HepG2 (cell line): Measurements from ENCODE around the gene TBC1D1. TPM values are rescaled to one million over a fixed set of nuclear protein-coding genes. Genes with fewer than 3 reads are reported as not detected.

Source experiments
- ATAC-seq: fragments of 200-7000 bp; cut with Tn5 transposase; 3 replicates; pipeline ENCODE4 v1.9.1; 2020; ENCODE audit warnings: mild to moderate bottlenecking, moderate library complexity
- BruUV-seq: library from RNA; stranded (reverse); fragments of 400-500 nt; replicated peaks from 2 replicates; lab custom pipeline; 2021; lab: Mats Ljungman, UMichigan
- CTCF ChIA-PET: fragments of 300-600 bp; formaldehyde crosslinking; extraction: SDS; loops from one replicate; lab custom pipeline; 2021; ENCODE audit warnings: low total read pairs, inconsistent platforms, low intra/inter-chr PET ratio; lab: Yijun Ruan, JAX
- POLR2A ChIA-PET: fragments of 350-600 bp; sonication (Branson Sonifier 250); formaldehyde crosslinking; loops from one replicate; lab custom pipeline; 2020; ENCODE audit warnings: antibody characterized with exemption, inconsistent platforms; lab: Yijun Ruan, JAX
- DNase-seq: peaks from one replicate; pipeline ENCODE4 v3.0.0-alpha.2; 2015; ENCODE audit warnings: low spot score
- FAIRE-seq: peaks from 3 replicates; lab custom pipeline; 2011; peaks lifted over from hg19 to GRCh38; lab: Jason Lieb, UNC
- H2AFZ ChIP-seq: one replicate; pipeline ENCODE4 v1.6.1; 2011; ENCODE audit warnings: low read length, inconsistent platforms
- H3K27ac ChIP-seq: fragments of 300-600 bp; 3 replicates; pipeline ENCODE4 v1.8.0; 2011; ENCODE audit warnings: mixed run types, mild to moderate bottlenecking, mixed read lengths, low read length, inconsistent platforms; ENCODE audit not compliant: insufficient read depth; ENCODE audit errors: extremely low read length
- H3K27me3 ChIP-seq, 2 experiments: fragments of 200-600 bp in 1 of 2; 2 replicates in 1 of 2; 3 replicates in 1 of 2; pipeline versions ENCODE4 v1.6.0 to v1.8.0; 2011; ENCODE audit warnings: low read length in 2 of 2, mild to moderate bottlenecking in 2 of 2, moderate library complexity in 2 of 2, inconsistent platforms in 1 of 2; ENCODE audit not compliant: insufficient read depth in 2 of 2, control insufficient read depth in 1 of 2
- H3K36me3 ChIP-seq, 2 experiments: fragments of 200-600 bp in 1 of 2; replicated peaks in 1 of 2; 2 replicates in 1 of 2; 3 replicates in 1 of 2; pipeline versions ENCODE4 v1.5.1 to v1.8.0; 2011; ENCODE audit warnings: low read length in 2 of 2, inconsistent platforms in 1 of 2; ENCODE audit not compliant: insufficient read depth in 2 of 2, control insufficient read depth in 1 of 2
- H3K4me1 ChIP-seq: 2 replicates; pipeline ENCODE4 v1.5.1; 2012; ENCODE audit warnings: low read length, inconsistent platforms; ENCODE audit not compliant: insufficient read depth
- H3K4me2 ChIP-seq: 2 replicates; pipeline ENCODE4 v1.6.0; 2011; ENCODE audit warnings: low read depth, low read length, inconsistent platforms
- H3K4me3 ChIP-seq, 3 experiments: fragments of 200-600 bp in 1 of 3; sonication (generic), shearing (Covaris generic) in 1 of 3; replicated peaks in 1 of 3; 2 replicates each; pipeline ENCODE4 v1.5.1; 2011 to 2016; ENCODE audit warnings: low read length in 3 of 3, inconsistent platforms in 2 of 3, low read depth in 2 of 3, mild to moderate bottlenecking in 2 of 3, control low read depth in 1 of 3, mixed read lengths in 1 of 3; ENCODE audit not compliant: insufficient read depth in 1 of 3
- H3K79me2 ChIP-seq: one replicate; pipeline ENCODE4 v1.6.1; 2011; ENCODE audit warnings: low read length, inconsistent platforms; ENCODE audit not compliant: insufficient read depth
- H3K9ac ChIP-seq: 2 replicates; pipeline ENCODE4 v1.6.0; 2011; ENCODE audit warnings: mild to moderate bottlenecking, low read depth, low read length, inconsistent platforms; ENCODE audit not compliant: insufficient read depth
- H3K9me3 ChIP-seq: 2 replicates; pipeline ENCODE4 v1.5.1; 2012; ENCODE audit warnings: mild to moderate bottlenecking, low read length
- H4K20me1 ChIP-seq: 2 replicates; pipeline ENCODE4 v1.6.0; 2011; ENCODE audit warnings: inconsistent platforms, mild to moderate bottlenecking, low read length, moderate library complexity; ENCODE audit not compliant: insufficient read depth
- AGO1 ChIP-seq: fragments of 200-400 bp; formaldehyde crosslinking; IDR thresholded peaks from 2 replicates; pipeline ENCODE4 v1.6.1; 2017; ENCODE audit warnings: mild to moderate bottlenecking, low read depth, low read length, moderate library complexity; ENCODE audit not compliant: poor library complexity, severe bottlenecking
- EEA1 ChIP-seq: sonication (generic); formaldehyde crosslinking; IDR thresholded peaks from 2 replicates; pipeline ENCODE4 v1.5.1; 2020; ENCODE audit warnings: mild to moderate bottlenecking, missing genetic modification reagents, borderline replicate concordance
- ETV5 ChIP-seq: IDR thresholded peaks from 2 replicates; pipeline ENCODE4 v1.6.1; 2018; ENCODE audit warnings: missing biosample characterization, missing genetic modification reagents, inconsistent platforms, borderline replicate concordance
- FOSL2 ChIP-seq: sonication (generic); formaldehyde crosslinking; IDR thresholded peaks from 2 replicates; pipeline ENCODE4 v1.4.0; 2020; ENCODE audit warnings: missing genetic modification reagents
- HNRNPH1 ChIP-seq: fragments of 200-400 bp; formaldehyde crosslinking; optimal IDR thresholded peaks from 2 replicates; pipeline ENCODE3; 2017; ENCODE audit warnings: mild to moderate bottlenecking, low read depth, low read length
- MAZ ChIP-seq, 2 experiments: sonication (generic) in 1 of 2; formaldehyde crosslinking in 1 of 2; IDR thresholded peaks; 2 replicates each; pipeline versions ENCODE4 v1.5.0 to v1.6.1; 2012 to 2020; ENCODE audit warnings: low read depth in 2 of 2, mild to moderate bottlenecking in 2 of 2, borderline replicate concordance in 1 of 2, improper control_type of control experiment in 1 of 2, low read length in 1 of 2, missing genetic modification reagents in 1 of 2, moderate library complexity in 1 of 2
- PHF20 ChIP-seq: sonication (generic); formaldehyde crosslinking; IDR thresholded peaks from 2 replicates; pipeline ENCODE4 v1.5.0; 2020; ENCODE audit warnings: mild to moderate bottlenecking, missing genetic modification reagents
- YEATS4 ChIP-seq: sonication (generic); formaldehyde crosslinking; IDR thresholded peaks from 2 replicates; pipeline ENCODE4 v1.4.0; 2020; ENCODE audit warnings: missing genetic modification reagents, borderline replicate concordance
- ZNF143 ChIP-seq: sonication (generic); formaldehyde crosslinking; IDR thresholded peaks from 2 replicates; pipeline ENCODE4 v1.4.0; 2020; ENCODE audit warnings: missing genetic modification reagents
- ZNF382 ChIP-seq: sonication (generic); formaldehyde crosslinking; IDR thresholded peaks from 2 replicates; pipeline ENCODE4 v1.5.0; 2020; ENCODE audit warnings: missing genetic modification reagents, mild to moderate bottlenecking, borderline replicate concordance
- ZNF749 ChIP-seq: sonication (generic); formaldehyde crosslinking; IDR thresholded peaks from 2 replicates; pipeline ENCODE4 v1.8.0; 2022; ENCODE audit warnings: mild to moderate bottlenecking, missing genetic modification reagents, moderate library complexity, borderline replicate concordance
- WGBS: methylation state at CpG from one replicate; pipeline ENCODE4 v1.1.6; 2017; ENCODE audit warnings: low lambda C conversion rate; 5-methylcytosine and 5-hydroxymethylcytosine counted together
- in situ Hi-C: cut with HindIII; loops from 2 replicates; pipeline ENCODE4 v1.10.0; 2017; ENCODE audit warnings: low pct_unique_long_range_greater_than_20kb; ENCODE audit not compliant: extremely low pct_ligation_motif_present
- intact Hi-C: fragments of 100-400 bp; cut with micrococcal nuclease; formaldehyde crosslinking; loops from one replicate; pipeline ENCODE4 v1.10.0; 2022; ENCODE audit not compliant: unreplicated experiment
- polyA plus RNA-seq, 8 experiments: library from polyadenylated mRNA; depleted of rRNA in 3 of 8; stranded (reverse) in 7 of 8; unstranded in 1 of 8; fragments of >200 nt; fragmentation: Illumina TruSeq in 4 of 8; extraction: Trizol in 4 of 8; gene quantifications; 2 replicates each; pipeline versions ENCODE4 v1.2.1 to v1.2.3, GENCODE V29; 2011 to 2016; ENCODE audit warnings: low read depth in 4 of 8, missing spikeins in 1 of 8, mixed read lengths in 1 of 8; ENCODE audit not compliant: insufficient read depth in 1 of 8
- total RNA-seq, 5 experiments: library from RNA; depleted of rRNA; stranded (reverse); fragments of >200 nt; fragmentation: Illumina TruSeq; extraction: Trizol; gene quantifications; 2 replicates each; pipeline ENCODE4 v1.2.3, GENCODE V29; 2016; ENCODE audit warnings: low read depth in 1 of 5
- TF ChIP-seq, protein P1 (sequence below): sonication (generic); formaldehyde crosslinking; IDR thresholded peaks from 2 replicates; pipeline ENCODE4 v1.5.0; 2020; ENCODE audit warnings: missing genetic modification reagents, mild to moderate bottlenecking, borderline replicate concordance

The TBC1D1 gene
- total and polyA plus RNA-seq, 2 of the 13 experiments (the other 11 are each of a cell fraction or from before 2014, with no cell fraction given) = 37.3 to 62.8 TPM

DNA sequence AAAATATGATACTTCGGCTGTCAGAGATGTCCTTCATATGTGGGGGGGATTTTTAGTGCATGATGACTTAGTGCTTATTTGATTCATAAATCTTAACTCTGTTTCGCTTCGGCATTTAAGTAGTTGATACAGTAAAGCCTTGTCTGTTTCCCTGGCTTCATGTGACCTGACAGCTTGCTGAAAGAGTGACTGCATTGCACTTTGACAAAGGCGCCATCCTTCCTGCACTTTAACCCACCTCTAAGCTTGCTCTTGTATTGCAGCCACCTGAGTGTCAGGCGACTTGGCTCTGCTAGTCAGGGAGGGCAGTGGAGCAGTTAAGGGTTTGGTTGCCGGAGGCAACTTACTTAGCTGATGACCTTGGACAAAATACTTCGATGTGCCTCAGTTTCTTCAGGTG lies 134.8 kb downstream of the TBC1D1 start (continued):
- TF ChIP-seq, protein P1, sequence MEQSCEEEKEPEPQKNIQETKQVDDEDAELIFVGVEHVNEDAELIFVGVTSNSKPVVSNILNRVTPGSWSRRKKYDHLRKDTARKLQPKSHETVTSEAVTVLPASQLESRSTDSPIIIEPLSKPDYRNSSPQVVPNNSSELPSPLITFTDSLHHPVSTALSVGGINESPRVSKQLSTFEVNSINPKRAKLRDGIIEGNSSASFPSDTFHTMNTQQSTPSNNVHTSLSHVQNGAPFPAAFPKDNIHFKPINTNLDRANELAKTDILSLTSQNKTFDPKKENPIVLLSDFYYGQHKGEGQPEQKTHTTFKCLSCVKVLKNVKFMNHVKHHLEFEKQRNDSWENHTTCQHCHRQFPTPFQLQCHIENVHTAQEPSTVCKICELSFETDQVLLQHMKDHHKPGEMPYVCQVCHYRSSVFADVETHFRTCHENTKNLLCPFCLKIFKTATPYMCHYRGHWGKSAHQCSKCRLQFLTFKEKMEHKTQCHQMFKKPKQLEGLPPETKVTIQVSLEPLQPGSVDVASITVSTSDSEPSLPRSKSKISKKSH (CRISPR knock-in tag) = no peak
- no peak for TF ChIP-seq MAZ (IDR thresholded peaks at IDR 0.05; ENCODE audit: borderline replicate concordance, low read depth, low read length)
- TF ChIP-seq MAZ (CRISPR knock-in tag; IDR thresholded peaks at IDR 0.05; ENCODE audit: low read depth) = no peak

DNA sequence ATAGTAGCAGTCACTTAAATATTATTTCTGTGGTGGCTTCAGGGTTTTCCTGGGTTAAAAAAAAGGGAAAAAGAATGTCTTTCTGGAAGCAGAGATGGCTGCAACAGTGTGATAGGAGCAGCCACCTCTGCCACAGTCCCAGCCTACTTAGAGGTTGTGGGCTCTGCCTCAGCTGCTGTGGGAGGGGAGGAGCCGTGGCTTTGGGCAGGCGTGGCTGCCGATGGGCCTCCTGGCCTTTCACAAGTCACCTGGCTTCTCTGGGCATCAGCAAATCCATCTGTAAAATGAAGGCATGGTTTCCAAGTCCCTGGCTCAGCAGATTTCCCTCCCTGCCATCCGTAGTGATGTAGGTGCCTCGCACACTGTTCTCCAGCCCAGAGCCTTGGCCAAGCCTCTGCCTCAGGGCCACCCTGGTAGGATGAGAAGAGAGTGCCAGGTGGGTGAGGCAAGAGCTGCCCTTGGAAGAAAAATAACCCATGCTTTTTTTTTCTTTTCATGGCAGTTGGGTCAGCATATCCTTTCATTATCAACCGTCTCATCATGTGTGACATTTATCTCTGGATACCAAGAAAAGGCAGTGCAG lies 135.4 kb downstream of the TBC1D1 start:
- no peak for TF ChIP-seq ETV5 (CRISPR knock-in tag)
- no peak for TF ChIP-seq ZNF749 (CRISPR knock-in tag)
- no peak for TF ChIP-seq ZNF382 (CRISPR knock-in tag)
- no peak for TF ChIP-seq EEA1 (CRISPR knock-in tag)
- TF ChIP-seq, protein P1 (CRISPR knock-in tag) = no peak
- TF ChIP-seq ZNF143 (CRISPR knock-in tag) = no peak
- TF ChIP-seq AGO1 = no peak
- no peak for TF ChIP-seq HNRNPH1
- no peak for TF ChIP-seq FOSL2
- TF ChIP-seq PHF20 (CRISPR knock-in tag) = no peak
- no peak for TF ChIP-seq YEATS4
- TF ChIP-seq, all 625 proteins: peak for 0
- no peaks in the 10 kb centered on the region for H4K20me1 ChIP-seq
- intact Hi-C loops = no loop called here
- no peak overlapping the region for H2AFZ ChIP-seq
- DNase-seq (no peak), FAIRE-seq (no peak), ATAC-seq (no peak)
- H3K4me3 ChIP-seq = no peak overlapping the region
- ChIA-PET CTCF (no interaction called here), POLR2A (no interaction called here)
- in situ Hi-C loops = no loop called here
- 97% methylated on average over 3 of the region's 6 CpGs for WGBS
- no peaks in the 10 kb centered on the region for H3K27me3 ChIP-seq
- no peaks in the 10 kb centered on the region for H3K4me1 ChIP-seq
- no peaks in the 10 kb centered on the region for H3K79me2 ChIP-seq
- H3K4me2 ChIP-seq = no peak overlapping the region
- no peaks in the 10 kb centered on the region for H3K9me3 ChIP-seq
- peaks cover 4 to 19% of the 10 kb centered on the region in 2 experiments; a peak in 3 of 5 replicates for H3K36me3 ChIP-seq
- no peak overlapping the region for H3K27ac ChIP-seq
- BruUV-seq = no TSS peak
- H3K9ac ChIP-seq = no peak overlapping the region
